NCI-H2171 (cell line): ENCODE data around the gene SMARCA5.
"Not testable (repeated sequence)": the region's sequence is repeated elsewhere in the genome, so short reads cannot be mapped to it uniquely, and the experiment has no call there.

Source experiments
- DNase-seq: peaks from one replicate; lab custom pipeline; 2025; lab: John Stamatoyannopoulos, UW

SMARCA5 gene

DNA sequence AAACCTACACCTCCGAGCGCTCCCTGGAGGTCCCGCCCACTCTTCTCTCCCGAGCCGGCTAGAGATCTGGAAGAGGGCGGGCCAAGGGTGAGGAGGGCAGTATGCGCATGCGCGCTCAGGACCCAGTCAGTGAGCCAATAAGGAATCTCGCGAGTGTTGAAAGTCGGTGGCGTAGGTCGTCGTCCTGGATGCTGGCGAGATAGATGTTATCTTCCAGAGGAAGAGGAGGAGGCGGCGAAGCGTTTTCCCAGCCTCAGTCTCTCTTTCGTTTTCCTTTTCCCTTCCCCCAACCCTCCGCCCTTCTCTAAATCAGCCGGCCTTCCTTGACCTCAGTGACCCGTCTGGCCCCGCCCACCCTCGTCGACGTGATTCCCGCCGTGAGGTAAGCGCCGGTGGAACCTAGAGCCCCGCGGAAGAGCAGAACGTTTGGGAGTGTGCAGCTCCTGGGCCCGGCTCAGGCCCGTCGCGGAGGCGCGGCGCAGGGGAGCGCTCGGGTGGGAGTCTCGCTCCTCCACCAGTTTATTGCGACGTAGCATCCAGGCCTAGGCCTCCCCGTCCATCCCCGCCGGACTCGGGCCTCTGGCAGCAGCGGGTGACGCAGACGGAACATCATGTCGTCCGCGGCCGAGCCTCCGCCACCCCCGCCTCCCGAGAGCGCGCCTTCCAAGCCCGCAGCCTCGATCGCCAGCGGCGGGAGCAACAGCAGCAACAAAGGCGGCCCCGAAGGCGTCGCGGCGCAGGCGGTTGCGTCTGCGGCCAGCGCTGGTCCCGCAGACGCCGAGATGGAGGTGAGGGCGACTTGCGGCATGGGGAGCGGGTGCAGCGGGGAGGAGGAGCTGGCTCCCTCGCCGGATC lies at the start of gene SMARCA5:
Gene SMARCA5 (plus strand): TSS at position 389 of the 855 bp plus-strand sequence. CDS start 223 bp downstream, at position 612.
- DNase-seq: peak; percentile 74

GRCh38 chr4:143473334-143474126 lies 40.0 kb upstream of the SMARCA5 start:
- no peak for DNase-seq

- no peak for DNase-seq
These were observed 36.0 kb upstream of the SMARCA5 start for GRCh38 chr4:143477487-143477886.

GRCh38 chr4:143481361-143481760 lies 32.1 kb upstream of the SMARCA5 start:
- no peak for DNase-seq

GRCh38 chr4:143482840-143483239 lies 30.7 kb upstream of the SMARCA5 start:
- no peak for DNase-seq

- no peak for DNase-seq
These were observed 27.2 kb upstream of the SMARCA5 start for GRCh38 chr4:143486314-143486713.

GRCh38 chr4:143488687-143489086 lies 24.8 kb upstream of the SMARCA5 start:
- no peak for DNase-seq

GRCh38 chr4:143489106-143489505 lies 24.4 kb upstream of the SMARCA5 start:
- no peak for DNase-seq

GRCh38 chr4:143498021-143498420 lies 15.5 kb upstream of the SMARCA5 start:
- DNase-seq: no peak

- no peak for DNase-seq
These were observed 11.3 kb upstream of the SMARCA5 start for GRCh38 chr4:143502231-143502630.

DNA sequence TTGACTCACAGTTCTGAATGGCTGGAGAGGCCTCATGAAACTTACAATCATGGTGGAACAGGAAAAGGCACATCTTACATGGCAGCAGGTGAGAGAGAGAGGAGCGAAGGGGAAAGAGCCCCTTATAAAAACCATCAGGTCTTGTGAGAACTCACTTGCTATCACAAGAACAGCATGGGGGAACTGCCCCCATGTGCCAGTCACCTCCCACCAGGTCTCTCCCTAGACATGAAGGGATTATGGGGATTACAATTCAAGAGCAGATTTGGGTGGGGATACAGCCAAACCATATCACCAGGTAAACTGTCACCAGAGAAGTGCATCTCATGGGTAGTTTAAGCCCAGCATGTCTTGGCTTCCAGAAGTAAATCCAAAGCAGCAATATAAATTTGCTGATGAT lies 7.5 kb upstream of the SMARCA5 start:
- no peak for DNase-seq

DNA sequence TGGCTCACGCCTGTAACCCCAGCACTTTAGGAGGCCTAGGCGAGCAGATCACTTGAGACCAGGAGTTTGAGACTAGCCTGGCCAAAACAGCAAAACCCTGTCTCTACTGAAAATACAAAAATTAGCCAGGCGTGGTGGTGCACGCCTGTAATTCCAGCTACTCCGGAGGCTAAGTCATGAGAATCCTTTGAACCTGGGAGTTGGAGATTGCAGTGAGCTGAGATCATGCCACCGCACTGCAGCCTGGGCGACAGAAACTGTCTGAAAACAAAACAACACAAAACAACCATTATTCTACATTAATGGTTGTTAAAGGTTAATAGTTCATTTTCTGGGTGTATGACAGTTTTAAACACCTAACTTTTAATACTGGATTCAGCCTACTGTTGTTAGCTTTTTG lies 1.6 kb upstream of the SMARCA5 start:
- DNase-seq: no peak

DNA sequence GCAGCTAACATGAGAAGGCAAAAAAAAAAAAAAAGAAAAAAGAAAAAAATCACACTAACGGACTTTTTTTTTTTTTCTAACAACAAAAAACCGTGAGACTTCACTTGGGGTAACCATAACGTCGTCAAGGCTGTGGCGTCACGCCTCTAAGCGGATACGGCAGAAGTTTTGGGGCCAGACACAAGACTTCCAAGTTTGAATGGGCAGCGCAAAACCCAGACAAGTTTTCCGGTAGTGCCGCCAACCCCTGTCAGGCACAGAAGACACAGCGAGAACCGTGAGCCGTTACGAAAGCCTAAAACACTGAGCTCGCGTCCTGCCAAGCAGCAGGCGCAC lies 556 bp upstream of the SMARCA5 start:
- DNase-seq: peak; percentile 44

- DNase-seq: no peak
These were observed 630 bp downstream of the SMARCA5 start for GRCh38 chr4:143514169-143514495.

DNA sequence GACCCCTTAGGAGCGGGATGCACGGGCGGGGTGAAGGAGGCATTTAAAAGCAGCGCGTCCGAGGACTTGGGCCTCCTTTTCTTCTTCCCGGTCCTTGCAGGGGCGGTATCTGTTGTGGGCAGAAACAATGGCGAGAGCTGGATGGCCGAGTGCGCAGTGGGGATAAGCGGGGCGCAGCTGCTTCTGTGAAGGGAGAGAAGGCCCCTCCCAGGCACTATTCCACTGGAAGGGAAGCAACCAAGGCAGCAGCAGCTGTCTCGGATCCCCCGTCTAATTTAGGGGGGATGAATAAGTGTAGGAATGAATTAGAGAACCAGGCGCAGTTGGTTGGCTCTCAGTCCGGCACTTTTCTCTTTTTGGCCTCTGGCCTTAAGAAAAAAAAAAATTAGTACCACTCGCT lies 995 bp downstream of the SMARCA5 start:
- no peak for DNase-seq

- no peak for DNase-seq
These were observed 1.4 kb downstream of the SMARCA5 start for GRCh38 chr4:143514901-143515300.

DNA sequence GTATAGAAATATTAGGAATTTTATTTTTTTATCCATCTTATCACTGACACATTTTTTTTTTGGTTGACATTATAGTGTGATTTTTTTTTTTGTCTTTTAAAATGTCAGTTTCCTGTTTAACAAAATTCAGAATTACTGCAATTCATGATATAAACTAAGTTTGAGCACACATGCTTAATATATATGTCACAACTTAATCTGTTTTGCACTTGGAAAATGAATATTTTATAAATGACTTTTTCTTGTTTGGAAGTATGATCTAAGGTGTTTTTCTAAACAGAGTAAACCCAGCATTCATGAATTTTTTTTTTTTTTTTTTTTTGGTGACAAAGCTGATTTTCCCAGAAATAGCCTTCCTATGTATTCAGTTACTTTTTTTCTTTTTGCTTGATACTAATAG lies 2.4 kb downstream of the SMARCA5 start:
- no peak for DNase-seq

DNA sequence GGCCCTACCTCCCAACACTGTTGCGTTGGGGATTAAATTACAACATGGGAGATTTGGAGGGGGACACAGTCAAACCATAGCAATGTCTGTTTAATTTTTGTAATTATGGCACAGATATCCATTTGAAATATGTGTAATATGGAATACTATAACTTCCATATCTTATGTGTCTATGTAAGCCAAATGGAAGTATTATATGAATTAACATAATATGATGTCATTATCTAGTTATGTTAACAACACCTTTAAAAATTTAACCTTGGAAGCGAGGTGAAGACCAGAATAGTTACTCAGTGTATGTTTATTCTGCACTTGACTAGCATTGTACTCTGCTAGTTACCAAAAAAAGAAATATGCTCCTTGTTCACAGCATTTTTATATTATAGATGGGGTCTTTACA lies 4.3 kb downstream of the SMARCA5 start:
- no peak for DNase-seq

- DNase-seq: no peak
These were observed 10.7 kb downstream of the SMARCA5 start for GRCh38 chr4:143524211-143524610.

GRCh38 chr4:143528046-143528445 lies 14.5 kb downstream of the SMARCA5 start:
- DNase-seq: not testable (repeated sequence)

DNA sequence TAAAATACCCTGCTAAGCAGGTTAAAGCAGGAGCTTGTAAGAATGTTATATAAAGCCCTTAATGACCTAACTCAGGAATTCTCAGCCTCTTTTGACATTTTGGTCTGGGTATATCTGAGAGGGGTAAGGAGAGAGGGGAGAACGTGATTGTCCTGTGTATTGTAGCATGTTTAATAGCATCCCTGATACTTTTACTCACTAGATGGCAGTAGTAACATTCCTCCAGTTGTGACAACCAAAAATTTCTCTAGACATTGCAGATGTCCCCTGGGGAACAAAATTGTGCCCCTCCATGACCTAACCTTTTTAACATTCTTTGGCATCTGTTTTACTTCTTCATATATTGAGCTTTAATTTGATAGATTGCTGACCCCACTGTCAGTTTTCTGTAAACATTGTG lies 17.9 kb downstream of the SMARCA5 start:
- DNase-seq: no peak

DNA sequence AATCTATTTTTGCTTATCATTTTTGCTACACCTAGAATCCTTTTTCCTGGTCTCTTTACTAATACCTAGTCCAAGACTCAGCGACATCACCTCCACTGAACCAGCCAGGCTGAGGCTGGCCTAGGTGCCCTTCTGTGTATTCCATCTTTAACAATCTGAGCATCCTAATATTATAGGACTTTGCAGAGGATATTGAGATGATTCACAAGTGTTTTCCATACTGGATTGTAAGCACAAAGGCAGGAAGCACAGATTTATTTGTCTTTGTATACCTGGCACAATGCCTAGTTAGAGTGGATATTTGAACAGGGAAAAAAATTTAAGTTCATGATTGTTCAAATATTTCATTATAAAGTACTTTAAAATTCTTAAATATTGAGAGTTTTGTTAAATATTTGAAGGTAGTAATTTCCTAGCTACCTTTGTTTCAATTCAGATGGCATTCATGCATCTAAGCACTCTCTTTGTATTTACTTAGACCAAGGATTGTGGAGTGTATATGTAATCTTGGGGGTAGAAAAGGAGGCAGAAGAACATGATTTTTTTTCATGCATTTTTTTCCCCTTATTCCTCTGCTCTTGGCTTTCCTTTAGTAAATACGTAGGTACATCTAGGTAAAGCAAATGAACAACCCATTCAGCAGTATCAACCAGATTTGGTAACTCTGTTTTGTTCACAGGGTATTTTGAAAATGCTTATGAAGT lies 18.4 kb downstream of the SMARCA5 start:
- no peak for DNase-seq
